Left renal cortex interstitium (tissue), 4 donors: ENCODE data around the gene CD8B. TPM values are rescaled to one million over a fixed set of nuclear protein-coding genes. Genes with fewer than 3 reads are reported as not detected.

Source experiments
- DNase-seq, 4 donors: peaks; one replicate each; pipeline ENCODE4 v3.0.0-alpha.2; 2013; ENCODE audit warnings: low read depth in 4 of 4, low spot score in 2 of 4, missing footprints in 1 of 4
- polyA plus RNA-seq, 4 donors: library from polyadenylated mRNA; unstranded; fragments of 120-200 nt; gene quantifications; one replicate each; pipeline ENCODE4 v1.2.1, GENCODE V29; 2013; ENCODE audit not compliant: insufficient read length in 4 of 4

CD8B gene
- polyA plus RNA-seq, 4 donors, result 0.71 to 1.1 (median 0.85) TPM

DNA sequence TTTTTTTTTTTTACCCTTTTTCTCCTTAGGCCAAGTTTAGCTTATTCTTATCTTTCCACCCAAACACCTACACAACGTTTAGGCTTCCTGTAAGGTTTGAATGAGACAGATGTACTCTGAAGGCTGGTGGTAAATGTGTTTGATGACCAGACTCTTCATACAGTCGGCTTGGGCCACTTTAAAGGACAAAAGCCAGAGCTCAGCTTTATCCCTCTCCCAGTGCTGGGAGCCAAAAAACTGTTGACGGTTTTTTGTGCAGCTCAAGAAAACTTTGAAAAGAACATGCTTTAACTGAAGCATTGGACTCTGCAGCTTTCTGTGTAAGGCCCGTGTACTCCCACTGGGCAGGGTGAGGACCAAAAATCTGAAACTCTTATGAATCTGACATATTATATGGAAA, 86.3 kb downstream of the CD8B start:
- no peak for DNase-seq

DNA sequence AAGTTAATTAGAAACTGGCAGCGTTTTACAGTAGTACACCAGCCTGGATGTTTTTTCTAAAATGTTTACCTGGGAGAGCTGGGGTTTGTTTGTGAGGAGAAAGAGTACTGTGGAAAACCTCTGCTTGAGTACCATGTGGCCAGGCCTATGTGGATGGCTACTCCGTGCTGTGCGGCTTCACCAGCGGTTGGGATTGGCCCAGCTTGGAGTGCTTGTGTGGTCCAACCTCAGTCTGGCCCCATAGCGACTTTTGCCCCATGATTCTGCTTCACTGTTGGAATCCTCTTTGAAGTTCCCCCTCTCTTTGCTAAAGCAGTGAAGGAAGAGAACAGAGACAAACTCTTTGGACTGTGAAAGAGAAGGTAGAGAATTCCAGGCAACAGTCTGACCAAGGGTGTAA, 86.8 kb downstream of the CD8B start:
- no peak for DNase-seq

DNA sequence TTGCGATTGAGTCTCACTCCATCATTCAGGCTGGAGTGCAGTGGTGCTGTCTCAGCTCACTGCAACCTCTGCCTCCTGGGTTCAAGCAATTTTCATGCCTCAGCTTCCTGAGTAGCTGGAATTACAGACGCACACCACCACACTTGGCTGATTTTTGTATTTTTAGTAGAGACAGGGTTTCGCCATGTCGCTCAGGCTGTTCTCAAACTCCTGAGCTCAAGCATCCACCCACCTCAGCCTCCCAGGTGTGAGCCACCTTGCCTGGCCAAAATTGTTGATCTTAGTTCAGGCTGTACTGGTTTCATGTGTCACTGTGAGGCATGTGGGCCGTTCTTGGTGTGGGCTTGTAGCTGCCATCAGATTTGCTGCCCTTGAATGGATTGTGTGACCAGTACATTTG, 89.1 kb downstream of the CD8B start:
- DNase-seq, result no peak

DNA sequence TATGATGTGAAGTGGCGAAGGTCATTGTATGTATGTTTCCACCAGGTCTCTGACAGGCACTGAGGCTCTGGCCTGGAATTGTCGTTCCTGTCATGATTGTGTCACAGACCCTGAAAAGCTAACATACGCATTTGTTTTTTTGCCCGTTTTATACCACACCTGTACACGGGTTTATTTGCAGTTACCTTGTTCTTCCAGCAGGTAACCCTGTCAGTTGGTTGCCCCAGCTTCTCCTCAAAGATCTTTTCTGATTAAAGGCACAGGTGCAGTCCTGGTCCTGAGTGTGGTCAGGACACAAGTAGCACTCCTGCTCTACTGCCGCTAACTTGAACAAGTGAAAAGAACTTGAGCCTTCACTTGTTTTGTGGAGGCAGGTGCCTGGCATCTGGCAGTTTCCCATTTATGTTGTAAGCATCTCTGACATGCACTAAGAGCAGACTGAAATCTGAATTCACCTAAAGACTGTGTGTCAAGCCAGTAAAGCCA, 90.8 kb downstream of the CD8B start:
- no peak for DNase-seq

DNA sequence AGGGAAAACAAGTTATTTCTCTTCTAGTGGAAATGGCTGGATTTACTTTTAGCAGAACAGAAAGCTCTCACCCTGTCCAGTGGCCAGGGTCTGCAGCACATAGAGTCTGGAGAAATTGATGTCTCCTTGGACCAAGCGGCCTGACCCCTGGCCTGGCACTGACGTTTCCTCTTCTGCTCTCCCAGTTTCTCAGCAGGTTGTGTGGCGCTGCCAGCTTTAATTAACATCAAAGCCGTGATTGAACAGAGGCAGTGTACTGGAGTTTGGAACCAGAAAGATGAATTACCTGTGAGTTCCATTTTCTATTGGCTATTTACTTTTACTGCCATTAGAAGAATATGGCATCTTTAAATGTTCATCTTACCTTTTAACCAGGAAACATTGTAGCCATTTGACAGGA, 91.8 kb downstream of the CD8B start:
- DNase-seq, result no peak

DNA sequence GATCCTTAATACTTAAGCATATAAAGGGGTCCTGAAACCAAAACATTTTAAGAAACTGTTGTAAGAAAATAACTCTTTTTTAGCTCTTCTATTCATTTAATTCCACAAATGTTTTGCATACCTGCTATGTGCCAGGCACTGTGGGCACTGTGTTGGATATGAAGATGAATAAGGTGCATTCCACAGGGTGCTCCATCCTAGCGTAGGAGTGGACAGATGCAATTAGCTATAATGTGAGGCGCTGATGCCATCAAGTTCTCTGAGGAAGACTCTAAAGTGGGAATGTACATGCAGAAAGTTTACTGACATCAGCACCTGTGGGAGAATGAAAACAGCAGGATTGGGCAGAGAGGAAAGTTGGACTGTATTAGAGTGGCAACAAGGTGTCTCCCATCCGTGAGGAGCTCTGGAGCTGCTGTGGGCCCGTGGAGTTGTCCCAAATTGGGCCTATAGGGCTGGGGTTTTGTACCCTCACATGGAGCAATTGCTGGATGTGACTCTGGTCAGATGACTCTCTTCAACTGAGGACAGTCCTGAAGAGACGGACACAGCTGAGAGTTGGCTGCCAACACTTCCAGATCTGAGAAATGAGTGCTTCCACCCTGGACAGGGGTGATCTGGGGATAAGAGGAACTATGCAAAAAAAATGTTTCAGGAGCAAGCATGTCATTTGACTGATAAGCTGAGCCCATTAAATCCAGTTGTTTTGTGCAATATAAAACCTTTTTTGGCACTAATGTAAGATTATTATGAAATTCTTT, 93.3 kb downstream of the CD8B start:
- DNase-seq, result no peak

Other genes starting within 250 kb of the CD8B start
- 10 to 100 TPM; 31.7 to 35.7 (median 34.1) TPM for gene RNF103, start 238.0 kb downstream of the CD8B start, polyA plus RNA-seq
- gene RMND5A, start 141.6 kb downstream of the CD8B start, polyA plus RNA-seq, result 10 to 100 TPM; 52.0 to 64.9 (median 58.8) TPM
- gene CD8A, start 71.0 kb downstream of the CD8B start, polyA plus RNA-seq, result under 1 TPM; 0.27 to 0.45 (median 0.29) TPM
- gene RGPD1, start 80.2 kb upstream of the CD8B start, polyA plus RNA-seq, result 1 to 10 TPM in 3 of 4 donors, under 1 TPM in 1; 0.45 to 3.3 (median 2.8) TPM
- gene PLGLB1, start 160.0 kb upstream of the CD8B start, polyA plus RNA-seq, result 10 to 100 TPM in 2 of 4 donors, 1 to 10 TPM in 2; 5.7 to 27.1 (median 10.9) TPM